CD14-positive monocyte (primary cell): Measurements from ENCODE around the gene RPS14. TPM values are rescaled to one million over a fixed set of nuclear protein-coding genes. Genes with fewer than 3 reads are reported as not detected.

Source experiments
- DNase-seq, 3 donors: peaks; one replicate each; pipeline ENCODE4 v3.0.0-alpha.2; 2011 to 2022
- H2AFZ ChIP-seq: 2 replicates; pipeline ENCODE4 v1.6.0; 2012; ENCODE audit warnings: mild to moderate bottlenecking, low read depth, low read length, inconsistent platforms; ENCODE audit not compliant: insufficient read depth, poor library complexity, severe bottlenecking
- H3K27ac ChIP-seq, 2 donors: 1 replicate in 1 of 2; 2 replicates in 1 of 2; pipeline ENCODE4 v1.5.1; 2012 to 2013; ENCODE audit warnings: low read length in 2 of 2, control low read depth in 1 of 2, inconsistent platforms in 1 of 2, low read depth in 1 of 2, mild to moderate bottlenecking in 1 of 2
- H3K27me3 ChIP-seq, 2 donors: one replicate each; pipeline versions ENCODE4 v1.6.0 to v1.6.1; 2011 to 2013; ENCODE audit warnings: low read length in 2 of 2; ENCODE audit not compliant: control insufficient read depth in 2 of 2, insufficient read depth in 2 of 2
- H3K36me3 ChIP-seq, 2 donors: replicated peaks in 1 of 2; 1 replicate in 1 of 2; 2 replicates in 1 of 2; pipeline versions ENCODE4 v1.5.1 to v1.6.1; 2012 to 2013; ENCODE audit warnings: low read length in 2 of 2, control low read depth in 1 of 2, inconsistent platforms in 1 of 2, mild to moderate bottlenecking in 1 of 2; ENCODE audit not compliant: insufficient read depth in 2 of 2, control insufficient read depth in 1 of 2
- H3K4me1 ChIP-seq, 2 donors: 1 replicate in 1 of 2; 2 replicates in 1 of 2; pipeline versions ENCODE4 v1.5.1 to v1.6.1; 2012 to 2013; ENCODE audit warnings: low read length in 2 of 2, control low read depth in 1 of 2, inconsistent platforms in 1 of 2, mild to moderate bottlenecking in 1 of 2, moderate library complexity in 1 of 2; ENCODE audit not compliant: insufficient read depth in 2 of 2, control insufficient read depth in 1 of 2
- H3K4me2 ChIP-seq: replicated peaks from 2 replicates; pipeline ENCODE3; 2012; ENCODE audit warnings: low read length, moderate library complexity, mild to moderate bottlenecking; ENCODE audit not compliant: poor library complexity, severe bottlenecking; ENCODE audit errors: extremely low read depth
- H3K4me3 ChIP-seq, 3 experiments: fragments of 200-600 bp in 1 of 3; sonication (generic) in 1 of 3; replicated peaks in 1 of 3; 1 replicate in 2 of 3; 2 replicates in 1 of 3; pipeline ENCODE4 v1.5.1; 2011 to 2013; ENCODE audit warnings: low read length in 3 of 3, mild to moderate bottlenecking in 3 of 3, control low read depth in 2 of 3, low read depth in 2 of 3, inconsistent platforms in 1 of 3, moderate library complexity in 1 of 3
- H3K79me2 ChIP-seq: 2 replicates; pipeline ENCODE4 v1.6.0; 2012; ENCODE audit warnings: mild to moderate bottlenecking, control low read depth, inconsistent platforms, low read length, moderate library complexity; ENCODE audit not compliant: insufficient read depth
- H3K9ac ChIP-seq: 2 replicates; pipeline ENCODE4 v1.6.0; 2017; ENCODE audit warnings: low read length, mild to moderate bottlenecking; ENCODE audit not compliant: insufficient read depth, poor library complexity, severe bottlenecking
- H3K9me3 ChIP-seq, 2 donors: replicated peaks in 1 of 2; 1 replicate in 1 of 2; 2 replicates in 1 of 2; pipeline versions ENCODE4 v1.5.1 to v1.6.1; 2012 to 2013; ENCODE audit warnings: low read length in 2 of 2, control low read depth in 1 of 2; ENCODE audit not compliant: control insufficient read depth in 1 of 2, insufficient read depth in 1 of 2
- H4K20me1 ChIP-seq: 2 replicates; pipeline ENCODE4 v1.6.0; 2012; ENCODE audit warnings: mild to moderate bottlenecking, low read length, control low read depth, moderate library complexity; ENCODE audit not compliant: insufficient read depth
- H3K27ac Mint-ChIP-seq, 7 donors: one replicate each; pipeline ENCODE4 v1.8.0; 2020; ENCODE audit warnings: mild to moderate bottlenecking in 7 of 7, mixed read lengths in 7 of 7, moderate library complexity in 6 of 7, inconsistent platforms in 2 of 7
- H3K27me3 Mint-ChIP-seq, 3 donors: one replicate each; pipeline ENCODE4 v1.8.0; 2021 to 2022; ENCODE audit warnings: low read depth in 3 of 3, mild to moderate bottlenecking in 3 of 3, mixed read lengths in 3 of 3, moderate library complexity in 3 of 3, inconsistent platforms in 1 of 3
- H3K36me3 Mint-ChIP-seq, 2 donors: one replicate each; pipeline ENCODE4 v1.8.0; 2020; ENCODE audit warnings: mixed read lengths in 2 of 2, inconsistent platforms in 1 of 2, mild to moderate bottlenecking in 1 of 2
- H3K4me1 Mint-ChIP-seq: one replicate; pipeline ENCODE4 v1.8.0; 2020; ENCODE audit warnings: mild to moderate bottlenecking, mixed read lengths
- H3K4me3 Mint-ChIP-seq, 2 donors: one replicate each; pipeline ENCODE4 v1.8.0; 2020; ENCODE audit warnings: mild to moderate bottlenecking in 2 of 2, mixed read lengths in 2 of 2, moderate library complexity in 1 of 2
- H3K9me3 Mint-ChIP-seq, 7 donors: one replicate each; pipeline ENCODE4 v1.8.0; 2020 to 2022; ENCODE audit warnings: mixed read lengths in 7 of 7, mild to moderate bottlenecking in 6 of 7, moderate library complexity in 6 of 7, inconsistent platforms in 2 of 7
- CTCF ChIP-seq: fragments of 200-600 bp; IDR thresholded peaks from one replicate; pipeline ENCODE4 v1.8.0; 2022; ENCODE audit warnings: antibody characterized with exemption, mild to moderate bottlenecking
- WGBS: methylation state at CpG from one replicate; pipeline ENCODE4 v1.1.5; 2013; ENCODE audit warnings: missing lambda C conversion rate; ENCODE audit not compliant: insufficient coverage; 5-methylcytosine and 5-hydroxymethylcytosine counted together
- intact Hi-C, 2 donors: fragments of 100-400 bp; cut with micrococcal nuclease; formaldehyde crosslinking; loops; one replicate each; pipeline versions ENCODE4 v1.15.0 to v1.15.1; 2023
- polyA plus RNA-seq, 3 donors: library from polyadenylated mRNA; depleted of rRNA in 1 of 3; unstranded in 2 of 3; stranded (reverse) in 1 of 3; fragments of 300-500 nt in 2 of 3; fragments of >200 nt in 1 of 3; fragmentation: Illumina TruSeq in 2 of 3; gene quantifications; 1 replicate in 2 of 3; 2 replicates in 1 of 3; pipeline ENCODE4 v1.2.3, GENCODE V29; 2012 to 2021

RPS14 gene
- polyA plus RNA-seq, 3 donors, result 2,768 to 4,675 (median 3,499) TPM

GRCh38 chr5:150447188-150447587 is 2.4 kb downstream of the RPS14 start:
- Histone ChIP-seq H3K36me3 (peaks cover 46 to 53% of the 10 kb centered on the region in 2 donors), H3K9ac (no peak overlapping the region), H2AFZ (no peak overlapping the region), H3K79me2 (peaks cover 42% of the 10 kb centered on the region), H3K27ac (peak overlapping the region in 1 of 2 donors; percentile 97), H3K27me3 (no peaks in the 10 kb centered on the region), H3K4me1 (peaks cover 14 to 17% of the 10 kb centered on the region in 2 donors), H3K4me2 (no peak overlapping the region), H3K4me3 (no peak overlapping the region), H4K20me1 (peaks cover 58% of the 10 kb centered on the region), H3K9me3 (no peaks in the 10 kb centered on the region)
- peaks cover 56% of the 10 kb centered on the region in 2 donors for H3K36me3 Mint-ChIP-seq
- peak overlapping the region in 5 of 7 donors; percentile 2 to 100 (median 79) for H3K27ac Mint-ChIP-seq
- no peak for TF ChIP-seq CTCF
- H3K27me3 Mint-ChIP-seq, result no peaks in the 10 kb centered on the region
- WGBS, result no CpG with 5 or more reads among the region's 6 CpGs
- intact Hi-C loops, result loop anchor here (5.0 kb wide), 2 partner anchors 35 to 40 kb away; partner anchors contain the start of gene CD74 (in 2 of the 2)
- no peak for DNase-seq
- no peak overlapping the region for H3K4me3 Mint-ChIP-seq
- peaks cover 18% of the 10 kb centered on the region for H3K4me1 Mint-ChIP-seq
- H3K9me3 Mint-ChIP-seq, result peaks cover 0 to 2% (median 2%) of the 10 kb centered on the region in 7 donors

DNA sequence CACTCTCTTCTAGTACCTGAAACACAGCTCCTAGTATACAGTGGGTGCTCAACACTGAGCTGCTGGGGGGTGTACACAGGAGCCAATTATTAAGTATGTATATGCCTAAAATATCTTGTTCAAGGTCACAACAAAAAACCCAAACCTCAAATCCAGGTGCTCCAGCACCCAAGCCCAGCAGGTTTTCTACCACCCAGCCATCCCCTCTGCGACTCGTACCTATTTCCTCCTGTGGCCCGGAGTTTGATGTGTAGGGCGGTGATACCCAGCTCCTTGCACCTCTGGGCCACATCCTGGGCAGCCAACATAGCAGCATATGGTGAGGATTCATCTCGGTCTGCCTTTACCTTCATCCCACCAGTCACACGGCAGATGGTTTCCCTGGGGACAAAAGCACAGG is 3.0 kb downstream of the RPS14 start:
- peaks cover 46 to 53% of the 10 kb centered on the region in 2 donors for H3K36me3 ChIP-seq
- intact Hi-C loops, result loop anchor here (5.0 kb wide), 2 partner anchors 34 to 41 kb away; partner anchors contain the start of gene CD74 (in 2 of the 2)
- Mint-ChIP-seq H3K36me3 (peaks cover 59 to 62% of the 10 kb centered on the region in 2 donors), H3K4me3 (no peak overlapping the region), H3K27me3 (no peaks in the 10 kb centered on the region), H3K27ac (peak overlapping the region in 2 of 7 donors; percentile 52 to 73), H3K9me3 (peaks cover 0 to 2% (median 2%) of the 10 kb centered on the region in 7 donors), H3K4me1 (peaks cover 18% of the 10 kb centered on the region)
- no peak overlapping the region for H3K4me2 ChIP-seq
- H3K9ac ChIP-seq, result no peak overlapping the region
- H3K9me3 ChIP-seq, result no peaks in the 10 kb centered on the region
- H3K27ac ChIP-seq, result no peak overlapping the region
- H2AFZ ChIP-seq, result no peak overlapping the region
- no peak for DNase-seq
- no peaks in the 10 kb centered on the region for H3K27me3 ChIP-seq
- H3K4me1 ChIP-seq, result peaks cover 14 to 17% of the 10 kb centered on the region in 2 donors
- H3K4me3 ChIP-seq, result no peak overlapping the region
- peaks cover 58% of the 10 kb centered on the region for H4K20me1 ChIP-seq
- 93% methylated on average over 4 of the region's 6 CpGs for WGBS
- no peak for TF ChIP-seq CTCF
- peaks cover 42% of the 10 kb centered on the region for H3K79me2 ChIP-seq
